Neural crest cell (in vitro differentiated cells): ENCODE data around the gene FUBP3. TPM values are rescaled to one million over a fixed set of nuclear protein-coding genes. Genes with fewer than 3 reads are reported as not detected.
"Not testable (repeated sequence)": the region's sequence is repeated elsewhere in the genome, so short reads cannot be mapped to it uniquely, and the experiment has no call there.

Experiments
- DNase-seq: peaks from one replicate; pipeline ENCODE4 v3.0.0; 2021; ENCODE audit warnings: low read depth, mixed read lengths, low spot score
- H3K27ac Mint-ChIP-seq: one replicate; pipeline ENCODE4 v1.8.0; 2021; ENCODE audit warnings: mild to moderate bottlenecking, mixed read lengths; ENCODE audit not compliant: unreplicated experiment
- H3K27me3 Mint-ChIP-seq: 2 replicates; pipeline ENCODE4 v1.8.0; 2021; ENCODE audit warnings: low read depth, mild to moderate bottlenecking, mixed read lengths
- H3K36me3 Mint-ChIP-seq: 2 replicates; pipeline ENCODE4 v1.8.0; 2021; ENCODE audit warnings: low read depth, mild to moderate bottlenecking, mixed read lengths
- H3K4me1 Mint-ChIP-seq: 2 replicates; pipeline ENCODE4 v1.8.0; 2021; ENCODE audit warnings: mixed read lengths
- H3K4me3 Mint-ChIP-seq: one replicate; pipeline ENCODE4 v1.8.0; 2021; ENCODE audit warnings: mild to moderate bottlenecking, mixed read lengths
- H3K9me3 Mint-ChIP-seq: 2 replicates; pipeline ENCODE4 v1.8.0; 2021; ENCODE audit warnings: mixed read lengths
- total RNA-seq: library from RNA; stranded (reverse); gene quantifications from 2 replicates; pipeline ENCODE4 v1.2.1, GENCODE V29; 2021
- TF ChIP-seq, protein P1 (sequence below): fragments of 200-600 bp; sonication (generic); conservative IDR thresholded peaks from 2 replicates; pipeline ENCODE4 v1.5.0; 2021; ENCODE audit warnings: antibody characterized with exemption, mild to moderate bottlenecking

FUBP3 gene
- total RNA-seq, 1 donor from 2014 or later = 67.7 TPM

DNA sequence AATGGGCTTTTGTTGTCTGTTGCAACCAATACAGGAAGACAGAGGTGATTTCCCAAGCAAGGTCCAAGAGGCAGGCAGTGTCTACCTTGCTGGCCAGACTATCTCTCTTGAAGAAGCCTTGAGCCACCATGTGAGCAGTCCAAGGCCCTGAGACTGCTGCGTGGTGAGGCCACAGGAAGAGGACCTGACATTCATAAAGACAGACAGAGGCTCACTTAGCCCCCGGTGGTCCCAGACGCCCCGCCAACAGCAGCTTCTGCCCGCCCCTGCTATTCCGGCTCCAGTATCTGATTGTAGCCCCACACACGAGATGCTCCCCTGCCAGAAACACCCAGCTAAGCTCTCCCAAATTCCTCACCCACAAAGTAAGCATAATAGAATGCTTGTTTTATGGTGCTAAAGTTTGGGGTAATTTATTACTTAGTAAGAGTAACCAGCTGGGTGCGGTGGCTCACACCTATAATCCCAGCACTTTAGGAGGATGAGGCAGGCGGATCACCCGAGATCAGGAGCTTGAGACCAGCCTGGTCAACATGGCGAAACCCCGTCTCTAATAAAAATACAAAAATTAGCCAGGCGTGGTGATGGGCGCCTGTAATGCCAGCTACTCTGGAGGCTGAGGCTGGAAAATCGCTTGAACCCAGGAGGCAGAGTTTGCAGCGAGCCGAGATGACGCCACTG is 22.8 kb upstream of the FUBP3 start:
- no peaks in the 10 kb centered on the region for H3K27me3 Mint-ChIP-seq
- DNase-seq = no peak
- H3K4me3 Mint-ChIP-seq = no peak overlapping the region
- H3K27ac Mint-ChIP-seq = peak overlapping the region; percentile 78
- TF ChIP-seq, protein P1, sequence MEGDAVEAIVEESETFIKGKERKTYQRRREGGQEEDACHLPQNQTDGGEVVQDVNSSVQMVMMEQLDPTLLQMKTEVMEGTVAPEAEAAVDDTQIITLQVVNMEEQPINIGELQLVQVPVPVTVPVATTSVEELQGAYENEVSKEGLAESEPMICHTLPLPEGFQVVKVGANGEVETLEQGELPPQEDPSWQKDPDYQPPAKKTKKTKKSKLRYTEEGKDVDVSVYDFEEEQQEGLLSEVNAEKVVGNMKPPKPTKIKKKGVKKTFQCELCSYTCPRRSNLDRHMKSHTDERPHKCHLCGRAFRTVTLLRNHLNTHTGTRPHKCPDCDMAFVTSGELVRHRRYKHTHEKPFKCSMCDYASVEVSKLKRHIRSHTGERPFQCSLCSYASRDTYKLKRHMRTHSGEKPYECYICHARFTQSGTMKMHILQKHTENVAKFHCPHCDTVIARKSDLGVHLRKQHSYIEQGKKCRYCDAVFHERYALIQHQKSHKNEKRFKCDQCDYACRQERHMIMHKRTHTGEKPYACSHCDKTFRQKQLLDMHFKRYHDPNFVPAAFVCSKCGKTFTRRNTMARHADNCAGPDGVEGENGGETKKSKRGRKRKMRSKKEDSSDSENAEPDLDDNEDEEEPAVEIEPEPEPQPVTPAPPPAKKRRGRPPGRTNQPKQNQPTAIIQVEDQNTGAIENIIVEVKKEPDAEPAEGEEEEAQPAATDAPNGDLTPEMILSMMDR = no peak
- no peaks in the 10 kb centered on the region for H3K9me3 Mint-ChIP-seq
- H3K36me3 Mint-ChIP-seq = no peaks in the 10 kb centered on the region
- no peaks in the 10 kb centered on the region for H3K4me1 Mint-ChIP-seq

DNA sequence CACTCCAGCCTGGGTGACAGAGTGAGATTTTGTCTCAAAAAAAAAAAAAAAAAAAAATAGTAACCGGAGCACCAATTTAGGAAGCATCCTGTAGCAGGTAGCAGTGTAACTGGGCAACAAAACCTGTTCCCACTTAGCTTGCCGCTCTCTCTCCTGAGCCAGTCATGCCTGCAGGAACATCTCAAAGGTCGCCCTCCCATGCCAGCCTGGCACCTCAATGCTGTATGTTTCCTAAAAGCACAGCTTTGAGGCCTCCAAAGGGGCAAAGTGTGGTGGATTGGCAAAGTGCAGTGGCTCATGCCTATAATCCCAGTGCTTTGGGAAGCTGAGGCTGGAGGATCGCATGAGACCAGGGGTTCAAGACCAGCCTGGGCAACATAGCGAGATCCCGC is 22.3 kb upstream of the FUBP3 start:
- H3K4me3 Mint-ChIP-seq = no peak overlapping the region
- no peaks in the 10 kb centered on the region for H3K9me3 Mint-ChIP-seq
- no peaks in the 10 kb centered on the region for H3K4me1 Mint-ChIP-seq
- DNase-seq = no peak
- no peaks in the 10 kb centered on the region for H3K27me3 Mint-ChIP-seq
- H3K27ac Mint-ChIP-seq = no peak overlapping the region
- H3K36me3 Mint-ChIP-seq = no peaks in the 10 kb centered on the region
- TF ChIP-seq, protein P1 = no peak

DNA sequence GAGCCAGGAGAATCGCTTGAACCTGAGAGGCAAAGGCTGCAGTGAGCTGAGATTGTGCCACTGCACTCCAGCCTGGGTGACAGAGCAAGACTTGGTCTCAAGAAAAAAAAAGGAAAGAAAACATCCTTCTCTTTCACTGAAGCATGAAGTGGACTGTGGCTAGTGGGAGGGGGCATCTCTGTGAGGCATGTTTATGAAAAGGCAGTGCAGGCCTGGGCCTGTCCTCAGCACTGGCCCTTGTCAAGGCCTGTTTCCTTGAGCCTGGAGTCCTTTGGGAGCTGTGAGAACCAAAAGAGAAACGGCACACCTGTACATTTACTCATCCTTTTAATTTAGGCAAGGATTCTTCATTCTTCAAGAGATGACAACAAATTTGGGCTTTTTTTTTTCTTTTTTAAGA is 18.3 kb upstream of the FUBP3 start:
- no peaks in the 10 kb centered on the region for H3K9me3 Mint-ChIP-seq
- H3K4me1 Mint-ChIP-seq = no peaks in the 10 kb centered on the region
- no peak overlapping the region for H3K27ac Mint-ChIP-seq
- no peak for DNase-seq
- H3K36me3 Mint-ChIP-seq = no peaks in the 10 kb centered on the region
- TF ChIP-seq, protein P1 = no peak
- H3K4me3 Mint-ChIP-seq = no peak overlapping the region
- H3K27me3 Mint-ChIP-seq = no peaks in the 10 kb centered on the region

DNA sequence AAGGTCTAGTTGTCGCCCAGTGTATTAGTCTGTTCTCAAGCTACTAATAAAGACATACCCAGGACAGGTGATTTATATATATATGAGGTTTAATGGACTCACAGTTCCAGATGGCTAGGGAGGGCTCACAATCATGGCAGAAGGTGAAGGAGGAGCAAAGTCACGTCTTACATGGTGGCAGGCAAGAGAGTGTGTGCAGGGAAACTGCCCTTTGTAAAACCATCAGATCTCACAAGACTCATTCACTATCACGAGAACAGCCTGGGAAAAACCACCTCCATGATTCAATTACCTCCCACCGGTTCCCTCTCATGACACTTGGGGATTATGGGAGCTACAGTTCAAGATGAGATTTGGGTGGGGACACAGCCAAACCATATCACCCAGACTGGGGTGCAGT is 16.9 kb upstream of the FUBP3 start:
- not testable (repeated sequence) for H3K4me3 Mint-ChIP-seq, H3K9me3 Mint-ChIP-seq, H3K4me1 Mint-ChIP-seq, H3K27ac Mint-ChIP-seq, H3K36me3 Mint-ChIP-seq, H3K27me3 Mint-ChIP-seq, DNase-seq

DNA sequence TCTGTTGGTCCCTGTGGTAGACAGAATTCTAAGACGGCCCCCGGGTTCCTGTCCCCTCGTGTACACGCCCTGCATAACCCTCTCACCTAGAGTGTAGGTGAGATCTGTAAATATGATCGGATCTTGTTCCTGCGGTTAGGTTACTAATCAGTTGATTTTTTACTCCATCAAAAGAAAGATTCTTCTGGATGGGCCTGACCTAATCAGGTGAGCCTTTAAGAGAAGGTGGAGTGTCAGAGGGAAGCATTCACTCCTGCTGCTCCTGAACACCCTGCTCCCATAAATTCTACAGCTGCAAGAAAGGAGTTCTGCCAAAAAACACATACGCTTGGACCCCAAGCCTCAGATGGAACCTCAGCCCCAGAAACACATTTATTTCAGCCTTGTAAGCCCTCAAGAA is 15.6 kb upstream of the FUBP3 start:
- Mint-ChIP-seq H3K4me3 (no peak overlapping the region), H3K27ac (no peak overlapping the region), H3K36me3 (no peaks in the 10 kb centered on the region), H3K27me3 (no peaks in the 10 kb centered on the region), H3K9me3 (no peaks in the 10 kb centered on the region), H3K4me1 (no peaks in the 10 kb centered on the region)
- TF ChIP-seq, protein P1 = no peak
- DNase-seq = no peak

DNA sequence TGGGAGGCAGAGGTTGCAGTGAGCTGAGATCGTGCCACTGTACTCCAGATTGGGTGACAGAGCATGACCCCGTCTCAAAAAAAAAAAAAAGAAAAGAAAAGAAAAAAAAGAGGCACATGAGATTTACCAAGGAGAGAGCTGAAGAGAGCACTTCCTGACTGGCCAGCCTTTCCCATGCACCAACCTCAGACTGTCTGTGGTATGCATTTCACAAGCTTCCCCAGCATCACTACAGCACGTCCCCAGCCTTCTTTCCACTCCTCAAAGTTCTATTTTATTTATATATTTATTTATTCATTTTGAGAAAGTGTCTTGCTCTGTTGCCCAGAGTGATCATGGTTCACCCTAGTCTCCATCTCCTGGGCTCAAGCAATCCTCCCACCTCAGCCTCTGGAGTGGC is 13.6 kb upstream of the FUBP3 start:
- Mint-ChIP-seq H3K36me3 (no peaks in the 10 kb centered on the region), H3K27ac (no peak overlapping the region), H3K4me3 (no peak overlapping the region), H3K27me3 (no peaks in the 10 kb centered on the region), H3K4me1 (no peaks in the 10 kb centered on the region), H3K9me3 (no peaks in the 10 kb centered on the region)
- DNase-seq = no peak
- TF ChIP-seq, protein P1 = no peak
